IMR-90 (cell line): ENCODE data around the gene LECT2.

Experiments
- BHLHE40 ChIP-seq: fragments of 150-350 bp; IDR thresholded peaks from 2 replicates; pipeline ENCODE4 v1.6.1; 2016; ENCODE audit warnings: mild to moderate bottlenecking, low read depth, low read length
- CEBPB ChIP-seq: IDR thresholded peaks from 2 replicates; pipeline ENCODE4 v1.6.1; 2012; ENCODE audit warnings: low read depth, low read length, improper control_type of control experiment
- CTCF ChIP-seq: conservative IDR thresholded peaks from 2 replicates; pipeline ENCODE4 v1.5.1; 2012; ENCODE audit warnings: mild to moderate bottlenecking, low read depth, low read length, improper control_type of control experiment
- ELK1 ChIP-seq: fragments of 150-350 bp; IDR thresholded peaks from 2 replicates; pipeline ENCODE4 v1.6.1; 2016; ENCODE audit warnings: low read depth, mild to moderate bottlenecking, low read length, moderate library complexity, borderline replicate concordance
- FOS ChIP-seq: fragments of 150-350 bp; IDR thresholded peaks from 2 replicates; pipeline ENCODE4 v1.6.1; 2016; ENCODE audit warnings: low read depth, low read length
- MAFK ChIP-seq: IDR thresholded peaks from 2 replicates; pipeline ENCODE4 v1.6.1; 2012; ENCODE audit warnings: low read depth, low read length, improper control_type of control experiment
- MAZ ChIP-seq: IDR thresholded peaks from 2 replicates; pipeline ENCODE4 v1.6.1; 2012; ENCODE audit warnings: low read depth, mild to moderate bottlenecking, low read length, improper control_type of control experiment, moderate library complexity, borderline replicate concordance
- MXI1 ChIP-seq: IDR thresholded peaks from 2 replicates; pipeline ENCODE4 v1.6.1; 2012; ENCODE audit warnings: low read depth, mild to moderate bottlenecking, low read length, moderate library complexity, borderline replicate concordance
- POLR2A ChIP-seq: IDR thresholded peaks from 2 replicates; pipeline ENCODE4 v1.6.1; 2012; ENCODE audit warnings: mild to moderate bottlenecking, low read depth, low read length
- RAD21 ChIP-seq: IDR thresholded peaks from 2 replicates; pipeline ENCODE4 v1.6.1; 2012; ENCODE audit warnings: low read length, improper control_type of control experiment
- RCOR1 ChIP-seq: IDR thresholded peaks from 2 replicates; pipeline ENCODE4 v1.6.1; 2012; ENCODE audit warnings: mild to moderate bottlenecking, low read length, improper control_type of control experiment; ENCODE audit not compliant: insufficient replicate concordance
- RFX5 ChIP-seq: IDR thresholded peaks from 2 replicates; pipeline ENCODE4 v1.8.0; 2012; ENCODE audit warnings: low read depth, mild to moderate bottlenecking, low read length, moderate library complexity
- SMC3 ChIP-seq: fragments of 150-350 bp; IDR thresholded peaks from 2 replicates; pipeline ENCODE4 v1.6.1; 2016; ENCODE audit warnings: low read depth, mild to moderate bottlenecking, antibody characterized with exemption, low read length, moderate library complexity
- USF2 ChIP-seq: fragments of 150-350 bp; IDR thresholded peaks from 2 replicates; pipeline ENCODE4 v1.6.1; 2017; ENCODE audit warnings: mild to moderate bottlenecking, antibody characterized with exemption, low read length, low read depth

- TF ChIP-seq CTCF (no peak), ELK1 (no peak), MAZ (no peak), SMC3 (no peak), POLR2A (no peak), USF2 (no peak), RAD21 (no peak), MAFK (no peak), FOS (no peak), CEBPB (no peak), MXI1 (no peak), RFX5 (no peak), RCOR1 (no peak), BHLHE40 (no peak)
These were observed 56.1 kb downstream of the LECT2 start for GRCh38 chr5:135898651-135899050.
